Stimulated activated naive CD4-positive, alpha-beta T cell treated with Interleukin-2 at 50 U/mL for 16 hours (primary cell): ENCODE data around the gene UVRAG.
"Not testable (repeated sequence)": the region's sequence is repeated elsewhere in the genome, so short reads cannot be mapped to it uniquely, and the experiment has no call there.

Source experiments
- DNase-seq: peaks from one replicate; lab custom pipeline; 2025; lab: John Stamatoyannopoulos, UW

Gene UVRAG

GRCh38 chr11:75845324-75845723, 30.3 kb downstream of the UVRAG start:
- no peak for DNase-seq

GRCh38 chr11:75849894-75850293, 34.9 kb downstream of the UVRAG start:
- DNase-seq = no peak

GRCh38 chr11:75850787-75851186, 35.8 kb downstream of the UVRAG start:
- no peak for DNase-seq

- DNase-seq = no peak
These were observed 36.2 kb downstream of the UVRAG start for GRCh38 chr11:75851203-75851602.

- DNase-seq = no peak
These were observed 37.5 kb downstream of the UVRAG start for GRCh38 chr11:75852406-75853017.

- not testable (repeated sequence) for DNase-seq
These were observed 38.6 kb downstream of the UVRAG start for GRCh38 chr11:75853563-75853962.

GRCh38 chr11:75853971-75854370, 39.0 kb downstream of the UVRAG start:
- DNase-seq = no peak

GRCh38 chr11:75855206-75855605, 40.2 kb downstream of the UVRAG start:
- DNase-seq = no peak

GRCh38 chr11:75856912-75857311, 41.9 kb downstream of the UVRAG start:
- DNase-seq = no peak

GRCh38 chr11:75858042-75858441, 43.0 kb downstream of the UVRAG start:
- DNase-seq = no peak

- no peak for DNase-seq
These were observed 43.6 kb downstream of the UVRAG start for GRCh38 chr11:75858613-75859012.

GRCh38 chr11:75859614-75860013, 44.6 kb downstream of the UVRAG start:
- DNase-seq = no peak

- no peak for DNase-seq
These were observed 47.4 kb downstream of the UVRAG start for GRCh38 chr11:75862437-75862836.

- no peak for DNase-seq
These were observed 52.9 kb downstream of the UVRAG start for GRCh38 chr11:75867778-75868374.

- DNase-seq = no peak
These were observed 54.0 kb downstream of the UVRAG start for GRCh38 chr11:75868990-75869389.

GRCh38 chr11:75869661-75870455, 54.8 kb downstream of the UVRAG start:
- DNase-seq = no peak

GRCh38 chr11:75872887-75873416, 57.9 kb downstream of the UVRAG start:
- DNase-seq = no peak

- DNase-seq = no peak
These were observed 58.6 kb downstream of the UVRAG start for GRCh38 chr11:75873417-75874221.

- DNase-seq = no peak
These were observed 59.8 kb downstream of the UVRAG start for GRCh38 chr11:75874684-75875341.

- DNase-seq = not testable (repeated sequence)
These were observed 62.3 kb downstream of the UVRAG start for GRCh38 chr11:75877327-75877726.

GRCh38 chr11:75877931-75878330, 62.9 kb downstream of the UVRAG start:
- not testable (repeated sequence) for DNase-seq

GRCh38 chr11:75878933-75879332, 63.9 kb downstream of the UVRAG start:
- no peak for DNase-seq
